Mucosa of stomach (tissue), 1 donor: ENCODE results near the gene WDR55.
"Not testable (repeated sequence)": the region's sequence is repeated elsewhere in the genome, so short reads cannot be mapped to it uniquely, and the experiment has no call there.

Experiments
- H3K27me3 ChIP-seq: one replicate; pipeline ENCODE4 v1.7.0; 2013; ENCODE audit warnings: mild to moderate bottlenecking, low read length; ENCODE audit not compliant: control insufficient read depth, insufficient read depth
- H3K36me3 ChIP-seq: one replicate; pipeline ENCODE4 v1.7.0; 2013; ENCODE audit warnings: low read length; ENCODE audit not compliant: control insufficient read depth, insufficient read depth
- H3K4me1 ChIP-seq: one replicate; pipeline ENCODE4 v1.7.0; 2013; ENCODE audit warnings: mild to moderate bottlenecking, low read length; ENCODE audit not compliant: control insufficient read depth, insufficient read depth
- H3K4me3 ChIP-seq: one replicate; pipeline ENCODE4 v1.7.0; 2013; ENCODE audit warnings: low read length
- H3K9ac ChIP-seq: one replicate; pipeline ENCODE4 v1.7.0; 2013; ENCODE audit warnings: mild to moderate bottlenecking, low read length, moderate library complexity
- H3K9me3 ChIP-seq: one replicate; pipeline ENCODE4 v1.7.0; 2013; ENCODE audit warnings: mild to moderate bottlenecking, low read length, moderate library complexity; ENCODE audit not compliant: control insufficient read depth
- donor health status: Pancreatic carcinoma.

WDR55 gene

DNA sequence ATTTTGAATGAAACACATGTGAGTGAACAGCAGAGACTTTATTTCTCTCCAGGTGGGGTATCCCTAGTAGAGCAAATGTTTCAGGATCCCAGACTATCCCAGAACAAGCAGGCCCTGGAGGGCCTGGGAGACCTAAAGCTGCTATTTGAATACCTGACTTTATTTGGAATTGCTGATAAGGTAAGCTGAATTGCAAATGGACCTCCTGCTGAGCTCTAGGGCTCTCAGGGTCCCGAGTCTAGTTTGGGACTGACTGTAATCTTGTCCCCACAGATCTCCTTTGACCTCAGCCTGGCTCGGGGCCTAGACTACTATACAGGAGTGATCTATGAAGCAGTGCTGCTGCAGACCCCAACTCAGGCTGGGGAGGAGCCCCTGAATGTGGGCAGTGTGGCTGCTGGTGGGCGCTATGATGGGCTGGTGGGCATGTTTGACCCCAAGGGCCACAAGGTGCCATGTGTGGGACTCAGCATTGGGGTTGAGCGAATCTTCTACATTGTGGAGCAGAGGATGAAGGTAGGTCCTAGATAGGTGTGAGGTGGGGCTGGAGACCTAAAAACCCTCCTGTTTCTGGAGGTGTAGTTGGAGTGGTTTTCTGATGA is 32.3 kb downstream of the WDR55 start:
- H3K4me3 ChIP-seq: no peak overlapping the region
- H3K4me1 ChIP-seq: peaks cover 15% of the 10 kb centered on the region
- no peaks in the 10 kb centered on the region for H3K27me3 ChIP-seq
- no peaks in the 10 kb centered on the region for H3K9me3 ChIP-seq
- H3K36me3 ChIP-seq: peaks cover 20% of the 10 kb centered on the region
- no peak overlapping the region for H3K9ac ChIP-seq

DNA sequence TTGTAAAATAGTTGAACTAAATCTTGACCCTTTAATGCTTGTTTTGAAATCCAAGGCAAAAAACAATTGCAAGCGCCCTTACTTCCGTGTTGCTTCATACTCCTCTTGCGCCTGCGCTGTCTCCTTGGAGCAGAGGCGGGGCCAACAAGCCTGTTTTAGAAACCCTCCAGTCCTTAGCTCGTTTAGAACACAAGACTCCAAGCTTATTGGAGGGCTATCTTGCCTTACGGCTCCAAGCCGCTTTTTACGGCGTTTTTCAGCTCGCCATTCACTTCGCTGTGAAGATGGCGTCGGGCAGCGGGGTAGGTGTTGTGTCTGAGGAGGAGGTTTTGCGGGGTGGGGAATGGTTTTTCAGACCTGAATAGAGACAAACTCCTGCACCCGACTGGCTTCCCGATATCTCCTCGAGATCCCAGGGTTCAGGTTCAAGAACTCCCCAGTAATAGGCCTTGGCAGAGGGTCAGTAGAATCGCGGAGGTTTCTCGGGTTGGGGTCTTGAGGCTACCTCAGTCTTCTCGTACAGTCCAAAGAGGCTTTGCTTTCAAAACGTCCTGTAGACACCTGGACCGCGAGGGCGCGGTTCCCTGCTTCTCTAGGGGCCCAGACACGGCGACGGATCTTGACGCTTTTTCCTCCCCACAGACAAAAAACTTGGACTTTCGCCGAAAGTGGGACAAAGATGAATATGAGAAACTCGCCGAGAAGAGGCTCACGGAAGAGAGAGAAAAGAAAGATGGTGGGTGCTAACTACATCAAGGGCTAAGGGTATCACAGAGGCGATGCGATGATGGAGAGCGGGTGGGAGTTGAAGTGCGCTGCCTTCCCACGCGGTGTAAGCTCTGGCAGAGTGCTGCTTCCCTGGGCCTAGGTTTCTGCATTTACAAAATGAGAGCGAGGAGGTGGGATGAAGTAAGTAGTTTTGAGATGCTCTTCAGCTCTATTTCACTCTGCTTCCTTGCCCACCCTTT is 35.8 kb downstream of the WDR55 start, which contains the start of gene ZMAT2:
TSS of gene ZMAT2 (plus strand) at position 271 of the 968 bp plus-strand sequence. CDS start at position 285, 14 bp downstream.
- no peaks in the 10 kb centered on the region for H3K9me3 ChIP-seq
- H3K36me3 ChIP-seq: peaks cover 20% of the 10 kb centered on the region
- peak within 1 kb of the TSS; percentile 80 for H3K4me3 ChIP-seq
- peak within 1 kb of the TSS; percentile 89 for H3K9ac ChIP-seq
- H3K4me1 ChIP-seq: peaks cover 11% of the 10 kb centered on the region
- no peaks in the 10 kb centered on the region for H3K27me3 ChIP-seq

DNA sequence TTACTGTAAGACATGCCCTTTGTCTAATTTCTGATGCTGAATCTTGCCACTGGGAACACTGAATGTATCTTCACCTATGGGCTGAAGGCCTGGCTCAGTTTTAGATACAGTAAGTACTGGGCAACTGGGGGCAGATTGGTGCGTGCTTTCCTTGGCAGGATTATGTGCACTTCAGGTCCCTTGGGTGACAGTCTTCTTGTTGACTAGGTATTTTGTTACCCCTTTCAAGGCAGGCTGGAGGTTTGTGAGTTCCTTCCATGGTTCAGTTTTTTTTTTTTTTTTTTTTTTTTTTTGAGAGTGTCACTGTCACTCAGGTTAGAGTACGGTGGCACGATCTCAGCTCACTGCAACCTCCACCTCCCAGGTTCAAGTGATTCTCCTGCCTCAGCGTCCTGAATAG is 43.1 kb downstream of the WDR55 start:
- Histone ChIP-seq H3K4me1 (no peaks in the 10 kb centered on the region), H3K27me3 (no peaks in the 10 kb centered on the region), H3K9ac (no peak overlapping the region), H3K4me3 (no peak overlapping the region), H3K9me3 (no peaks in the 10 kb centered on the region), H3K36me3 (no peaks in the 10 kb centered on the region)

- H3K4me3 ChIP-seq, H3K27me3 ChIP-seq, H3K9me3 ChIP-seq, H3K4me1 ChIP-seq, H3K9ac ChIP-seq, H3K36me3 ChIP-seq: not testable (repeated sequence)
Measured at GRCh38 chr5:140708787-140709186, 44.1 kb downstream of the WDR55 start.

- H3K9ac ChIP-seq: peak overlapping the region; percentile 89
- no peaks in the 10 kb centered on the region for H3K36me3 ChIP-seq
- no peaks in the 10 kb centered on the region for H3K27me3 ChIP-seq
- no peaks in the 10 kb centered on the region for H3K4me1 ChIP-seq
- H3K4me3 ChIP-seq: peak overlapping the region; percentile 95
- H3K9me3 ChIP-seq: no peaks in the 10 kb centered on the region
Measured at GRCh38 chr5:140710899-140711552, 46.3 kb downstream of the WDR55 start.

DNA sequence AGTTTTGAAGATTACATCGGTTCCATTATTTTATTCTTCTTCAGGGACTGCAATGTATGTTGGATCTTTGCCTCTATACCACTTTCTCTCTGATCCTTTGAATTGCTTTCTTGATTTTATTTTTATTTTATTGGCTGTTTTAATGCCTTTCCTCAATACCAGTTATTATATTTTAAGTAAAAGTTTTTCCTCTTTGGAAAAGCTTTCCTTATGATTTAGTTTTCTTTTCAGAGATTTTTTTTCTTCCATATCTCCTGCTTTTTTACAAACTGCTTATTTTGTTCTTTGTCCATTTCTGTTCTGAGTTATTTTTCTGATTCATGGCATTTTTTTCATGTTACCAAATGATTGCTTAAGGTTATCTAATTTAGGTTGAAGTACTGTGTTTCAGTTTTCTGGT is 47.1 kb downstream of the WDR55 start:
- Histone ChIP-seq H3K9me3 (no peaks in the 10 kb centered on the region), H3K4me3 (no peak overlapping the region), H3K27me3 (no peaks in the 10 kb centered on the region), H3K9ac (no peak overlapping the region), H3K36me3 (no peaks in the 10 kb centered on the region), H3K4me1 (no peaks in the 10 kb centered on the region)

GRCh38 chr5:140713562-140714094 is 48.9 kb downstream of the WDR55 start:
- H3K27me3 ChIP-seq: no peaks in the 10 kb centered on the region

DNA sequence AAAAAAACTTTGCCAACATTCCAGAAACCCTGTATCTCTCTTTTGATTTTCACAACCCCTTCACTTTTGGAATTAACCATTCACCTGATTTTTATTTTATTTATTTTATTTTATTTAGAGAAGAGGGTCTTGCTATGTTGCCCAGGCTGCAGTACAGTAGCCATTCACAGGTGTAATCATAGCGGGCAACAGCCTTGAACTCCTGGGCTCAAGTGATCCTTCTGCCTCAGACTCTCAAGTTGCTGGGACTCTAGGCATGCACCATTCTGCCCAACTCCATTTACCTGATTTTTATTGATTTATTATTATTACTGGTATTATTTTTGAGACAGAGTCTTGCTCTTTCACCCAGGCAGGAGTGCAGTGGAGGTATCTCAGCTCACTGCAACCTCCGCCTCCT is 51.5 kb downstream of the WDR55 start:
- not testable (repeated sequence) for H3K9ac ChIP-seq, H3K9me3 ChIP-seq, H3K4me1 ChIP-seq, H3K4me3 ChIP-seq, H3K27me3 ChIP-seq, H3K36me3 ChIP-seq

More at GRCh38 chr5:140713562-140714094, 48.9 kb downstream of the WDR55 start:
- H3K36me3 ChIP-seq: no peaks in the 10 kb centered on the region
- no peak overlapping the region for H3K4me3 ChIP-seq
- H3K4me1 ChIP-seq: peaks cover 3% of the 10 kb centered on the region
- H3K9ac ChIP-seq: no peak overlapping the region
- H3K9me3 ChIP-seq: no peaks in the 10 kb centered on the region

- H3K36me3 ChIP-seq: no peaks in the 10 kb centered on the region
- peaks cover 3% of the 10 kb centered on the region for H3K4me1 ChIP-seq
- H3K4me3 ChIP-seq: peak overlapping the region; percentile 38
- no peaks in the 10 kb centered on the region for H3K9me3 ChIP-seq
- H3K27me3 ChIP-seq: no peaks in the 10 kb centered on the region
- H3K9ac ChIP-seq: peak overlapping the region; percentile 73
Measured at GRCh38 chr5:140718266-140718592, 53.5 kb downstream of the WDR55 start.

- H3K36me3 ChIP-seq, H3K27me3 ChIP-seq, H3K9me3 ChIP-seq, H3K4me1 ChIP-seq, H3K4me3 ChIP-seq, H3K9ac ChIP-seq: not testable (repeated sequence)
Measured at GRCh38 chr5:140720738-140721137, 56.0 kb downstream of the WDR55 start.

GRCh38 chr5:140721395-140721794 is 56.7 kb downstream of the WDR55 start:
- H3K9ac ChIP-seq, H3K4me3 ChIP-seq, H3K4me1 ChIP-seq, H3K27me3 ChIP-seq, H3K36me3 ChIP-seq, H3K9me3 ChIP-seq: not testable (repeated sequence)
